GM12892 (cell line): Measurements from ENCODE around the gene ISL2.

ENCODE experiments used
- DNase-seq: peaks from one replicate; pipeline ENCODE4 v3.0.0; 2011; ENCODE audit not compliant: insufficient read length
- FAIRE-seq: peaks from 2 replicates; lab custom pipeline; 2011; peaks lifted over from hg19 to GRCh38; lab: Jason Lieb, UNC
- POLR2A ChIP-seq: IDR thresholded peaks from 2 replicates; pipeline ENCODE4 v1.6.1; 2011; ENCODE audit warnings: low read depth, low read length, control low read depth
- POLR2AphosphoS5 ChIP-seq: IDR thresholded peaks from 2 replicates; pipeline ENCODE4 v1.6.1; 2011; ENCODE audit warnings: low read depth, low read length, control low read depth
- TAF1 ChIP-seq: IDR thresholded peaks from 2 replicates; pipeline ENCODE4 v1.6.1; 2011; ENCODE audit warnings: low read depth, mild to moderate bottlenecking, control low read depth, low read length, borderline replicate concordance

The ISL2 gene

DNA sequence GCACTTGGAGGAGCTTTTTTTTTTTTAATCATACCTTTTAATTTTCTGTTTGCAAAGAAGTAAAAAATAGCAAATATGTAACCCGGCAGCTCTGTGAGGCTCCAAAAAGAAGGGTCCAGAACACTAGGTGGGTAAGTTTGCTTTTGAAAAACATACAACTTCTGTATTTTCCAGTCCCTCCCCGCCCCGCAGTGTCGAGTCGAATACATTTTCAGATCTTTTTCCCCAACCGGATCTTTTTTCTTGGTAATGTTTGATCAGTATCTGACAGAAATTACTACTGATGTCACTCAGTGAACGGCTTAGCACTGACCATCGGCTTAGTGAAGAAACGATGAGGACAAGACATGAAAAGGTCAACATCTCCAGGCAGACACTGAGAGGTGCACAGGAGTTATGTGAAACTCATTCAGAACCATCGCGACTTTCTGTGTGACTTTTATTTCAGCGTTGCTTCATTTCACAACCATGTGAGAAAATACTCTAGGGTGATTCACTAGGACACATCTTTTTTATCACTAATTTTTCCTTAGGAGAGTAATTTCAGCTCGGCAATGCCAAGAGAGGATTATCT is 11.0 kb downstream of the ISL2 start:
- DNase-seq (no peak), FAIRE-seq (peak; percentile 14)
- TF ChIP-seq POLR2A, result no peak
- no peak for TF ChIP-seq TAF1
- TF ChIP-seq POLR2AphosphoS5, result no peak

DNA sequence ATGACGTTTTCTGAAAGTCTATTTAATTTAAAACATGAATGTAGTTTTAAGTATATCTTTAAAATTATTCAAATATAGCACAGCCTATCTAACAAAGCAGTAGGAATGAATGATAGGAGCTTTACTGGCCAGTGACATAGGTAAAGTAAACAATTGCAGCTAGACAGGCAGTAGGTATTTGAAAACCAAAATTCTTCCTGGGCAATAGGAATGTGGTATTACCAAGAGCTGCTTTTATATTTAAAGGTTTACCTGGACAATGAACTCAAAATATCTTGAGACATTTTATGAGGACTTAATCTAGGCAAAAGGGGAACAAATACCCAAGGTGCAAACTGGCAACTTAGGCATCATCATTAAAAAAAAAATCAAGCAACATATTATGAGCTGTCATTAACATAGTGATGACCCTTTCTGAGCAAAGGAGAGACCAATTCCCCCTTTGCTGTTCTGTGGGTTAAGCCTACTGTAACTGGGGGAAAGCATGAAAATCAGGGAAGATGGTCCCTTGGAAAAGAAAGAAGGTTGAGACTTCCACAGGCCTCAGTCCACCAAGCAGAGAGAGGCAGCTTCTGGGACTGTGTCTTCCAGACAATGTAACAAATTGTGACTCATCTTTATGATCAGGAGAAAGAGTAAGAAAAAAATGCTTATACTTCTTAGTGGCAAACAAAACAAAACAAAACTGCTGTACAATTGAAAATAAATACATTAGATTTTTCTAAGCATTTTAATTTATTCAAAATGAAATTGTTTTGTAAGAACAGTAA is 12.9 kb downstream of the ISL2 start:
- no peak for FAIRE-seq
- no peak for DNase-seq
- TF ChIP-seq TAF1 (no peak), POLR2A (no peak), POLR2AphosphoS5 (no peak)

DNA sequence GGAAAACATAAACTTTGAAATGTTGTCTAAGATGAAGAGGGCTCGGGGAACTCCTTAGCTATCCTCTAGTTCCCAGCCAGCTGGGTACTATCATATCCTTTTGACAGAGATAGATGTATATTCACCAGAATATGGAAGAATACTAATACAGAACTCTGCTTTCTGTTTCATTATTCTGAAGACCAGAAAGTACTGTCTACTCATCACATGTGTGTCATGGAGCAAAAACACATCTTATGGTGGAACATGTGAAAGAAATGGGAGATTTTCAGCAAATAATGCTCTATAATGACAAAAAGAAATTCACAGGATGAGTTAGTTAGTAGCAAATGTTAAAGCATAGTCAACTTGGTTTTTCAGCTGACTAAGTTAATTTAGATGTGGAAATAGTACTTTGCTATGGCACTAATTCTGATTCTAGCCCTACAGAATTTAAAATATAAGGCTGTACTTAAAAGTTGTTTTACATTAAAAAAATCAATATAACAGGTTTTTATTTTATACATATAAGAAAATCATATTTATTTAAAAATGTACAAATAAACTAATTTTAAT is 16.5 kb downstream of the ISL2 start:
- DNase-seq (no peak), FAIRE-seq (peak; percentile 24)
- TF ChIP-seq POLR2A (no peak), POLR2AphosphoS5 (no peak), TAF1 (no peak)

- DNase-seq, result no peak
- TF ChIP-seq POLR2A (no peak), POLR2AphosphoS5 (no peak), TAF1 (no peak)
- no peak for FAIRE-seq
Measured at GRCh38 chr15:76353903-76354302, 17.3 kb downstream of the ISL2 start.

DNA sequence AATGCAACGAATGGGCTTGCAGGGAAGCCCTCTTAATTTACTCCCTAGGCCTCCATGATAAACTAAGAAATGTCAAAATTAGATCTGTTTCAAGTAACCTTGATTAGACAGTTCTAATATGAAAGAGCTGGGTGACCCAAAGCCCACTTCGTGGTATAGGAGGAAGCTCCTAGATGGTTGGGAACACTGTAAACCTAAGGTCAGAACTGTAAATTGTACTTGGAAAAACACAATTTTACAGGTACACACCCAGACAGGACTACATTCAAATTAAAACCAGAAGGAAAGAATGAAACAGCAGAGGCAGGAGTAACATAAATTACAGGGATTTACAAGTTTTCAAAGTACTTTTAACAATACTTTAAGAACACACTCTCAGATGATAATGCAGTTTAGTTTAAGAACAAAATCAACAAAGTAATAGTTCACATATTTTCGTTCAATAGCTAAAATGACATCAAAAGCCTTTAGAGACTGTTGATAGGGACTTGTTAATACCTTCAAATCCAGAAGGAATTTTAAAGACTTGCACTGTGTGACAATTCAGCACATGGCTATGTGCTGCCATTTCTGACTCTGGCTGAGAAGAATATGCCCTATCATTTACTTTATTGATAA is 18.4 kb downstream of the ISL2 start:
- TF ChIP-seq POLR2A, result no peak
- TF ChIP-seq POLR2AphosphoS5, result no peak
- TF ChIP-seq TAF1, result no peak
- FAIRE-seq (no peak), DNase-seq (no peak)

DNA sequence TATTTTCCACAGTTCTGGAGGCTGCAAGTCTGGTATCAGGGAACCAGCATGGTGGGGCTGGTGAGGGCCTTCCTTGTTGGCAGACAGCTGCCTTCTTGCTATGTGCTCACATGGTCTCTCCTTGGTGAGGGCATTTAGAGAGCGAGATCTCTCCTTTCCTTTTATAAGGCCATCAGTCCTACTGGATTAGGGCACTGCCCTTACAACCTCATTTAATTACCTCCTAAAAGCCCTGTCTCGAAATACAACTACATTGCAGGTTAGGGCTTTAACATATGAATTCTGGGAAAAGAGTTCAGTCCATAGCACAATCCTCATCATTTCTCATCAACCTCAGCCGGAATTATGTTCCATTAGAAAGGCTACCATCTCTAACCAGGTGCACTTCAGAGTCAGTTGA is 21.9 kb downstream of the ISL2 start:
- FAIRE-seq, result no peak
- no peak for DNase-seq
- TF ChIP-seq POLR2A (no peak), POLR2AphosphoS5 (no peak), TAF1 (no peak)

DNA sequence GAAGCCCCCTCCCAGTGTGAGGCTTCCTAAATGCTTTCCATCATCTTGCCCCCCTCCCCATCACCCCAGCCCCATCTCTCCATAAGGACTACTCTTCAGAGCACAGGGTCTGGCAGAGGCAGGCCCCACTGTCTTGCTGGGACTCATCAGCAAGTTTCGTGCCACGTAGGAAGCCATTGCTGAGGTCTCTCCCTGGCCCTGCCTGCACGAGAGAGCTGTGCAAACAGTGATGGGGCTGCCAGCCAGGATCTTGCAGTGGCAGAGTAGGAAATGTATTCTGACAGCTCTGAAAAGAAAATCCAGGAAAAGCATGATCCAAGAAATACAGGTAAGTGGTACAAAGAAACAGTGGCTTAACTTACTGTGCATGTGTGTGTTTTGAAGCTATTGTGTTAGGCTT is 22.6 kb downstream of the ISL2 start:
- FAIRE-seq (no peak), DNase-seq (no peak)
- TF ChIP-seq POLR2AphosphoS5, result no peak
- TF ChIP-seq TAF1, result no peak
- no peak for TF ChIP-seq POLR2A

GRCh38 chr15:76360416-76360815 is 23.8 kb downstream of the ISL2 start:
- FAIRE-seq (no peak), DNase-seq (no peak)
- TF ChIP-seq POLR2A, result no peak
- no peak for TF ChIP-seq TAF1
- no peak for TF ChIP-seq POLR2AphosphoS5

DNA sequence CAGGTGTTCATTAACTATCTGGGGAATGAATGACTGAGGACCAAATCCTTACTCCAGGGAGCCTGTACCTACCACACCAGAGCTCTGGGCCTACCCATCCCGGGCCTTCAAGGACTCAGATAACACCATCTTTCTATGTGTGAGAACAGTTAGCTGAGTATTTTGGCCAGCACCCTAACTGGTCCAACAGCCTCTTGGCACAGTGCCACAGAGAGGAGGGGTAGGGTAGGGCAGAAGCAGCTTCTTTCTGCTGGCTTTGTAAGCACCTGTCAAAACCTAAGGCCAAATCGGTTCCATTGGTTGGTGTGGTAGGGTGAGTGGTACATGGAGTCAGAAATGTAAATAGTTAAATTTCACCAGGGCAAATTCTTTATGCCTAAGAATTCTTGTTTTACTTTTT is 26.7 kb downstream of the ISL2 start:
- TF ChIP-seq TAF1, result no peak
- no peak for TF ChIP-seq POLR2A
- no peak for TF ChIP-seq POLR2AphosphoS5
- FAIRE-seq, result no peak
- no peak for DNase-seq

DNA sequence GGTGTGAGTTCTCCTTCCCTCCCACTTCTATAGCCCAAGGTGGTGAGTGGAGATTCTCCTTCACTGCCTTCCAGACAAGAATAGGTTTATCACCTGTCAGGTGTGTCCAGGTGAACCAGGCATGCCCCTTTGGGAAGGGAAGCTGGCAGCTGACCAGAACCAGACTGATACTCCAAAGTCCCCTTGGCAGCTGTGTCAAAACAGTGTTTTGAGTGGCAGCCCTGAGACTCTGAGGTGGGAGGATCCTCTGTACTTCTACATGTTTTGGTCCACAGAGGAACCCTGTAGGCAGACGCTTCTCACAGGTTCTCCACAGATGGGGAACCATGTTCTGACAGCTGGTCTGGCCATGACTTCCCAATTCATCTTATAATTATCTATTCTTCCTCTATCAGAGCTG is 30.1 kb downstream of the ISL2 start:
- no peak for DNase-seq
- TF ChIP-seq TAF1 (no peak), POLR2AphosphoS5 (no peak), POLR2A (no peak)
- no peak for FAIRE-seq

- no peak for FAIRE-seq
Measured at GRCh38 chr15:76368122-76368621, 31.6 kb downstream of the ISL2 start.

More at GRCh38 chr15:76368122-76368621, 31.6 kb downstream of the ISL2 start:
- TF ChIP-seq TAF1, result no peak
- no peak for TF ChIP-seq POLR2A
- no peak for TF ChIP-seq POLR2AphosphoS5
- no peak for DNase-seq
